Keratinocyte (primary cell): ENCODE results near the gene TAB2. TPM values are rescaled to one million over a fixed set of nuclear protein-coding genes. Genes with fewer than 3 reads are reported as not detected.

ENCODE experiments used
- DNase-seq: peaks from one replicate; pipeline ENCODE4 v3.0.0-alpha.2; 2011; ENCODE audit warnings: low read depth, missing footprints, low spot score
- FAIRE-seq: peaks from 2 replicates; lab custom pipeline; 2011; peaks lifted over from hg19 to GRCh38; lab: Jason Lieb, UNC
- H2AFZ ChIP-seq: 2 replicates; pipeline ENCODE4 v1.6.0; 2012; ENCODE audit warnings: low read length, control low read depth, inconsistent platforms; ENCODE audit not compliant: control insufficient read depth
- H3K27ac ChIP-seq: 2 replicates; pipeline ENCODE4 v1.5.1; 2011; ENCODE audit warnings: low read length; ENCODE audit not compliant: control insufficient read depth, insufficient read depth
- H3K27me3 ChIP-seq: 3 replicates; pipeline ENCODE4 v1.6.0; 2011; ENCODE audit warnings: low read length; ENCODE audit not compliant: control insufficient read depth, insufficient read depth; ENCODE audit errors: extremely low read depth
- H3K36me3 ChIP-seq, 2 experiments: 2 replicates in 1 of 2; 3 replicates in 1 of 2; pipeline ENCODE4 v1.5.1; 2011; ENCODE audit warnings: low read length in 2 of 2, mild to moderate bottlenecking in 1 of 2; ENCODE audit not compliant: control insufficient read depth in 2 of 2, insufficient read depth in 2 of 2; ENCODE audit errors: extremely low read depth in 1 of 2
- H3K4me1 ChIP-seq: 3 replicates; pipeline ENCODE4 v1.5.1; 2011; ENCODE audit warnings: low read length; ENCODE audit not compliant: control insufficient read depth, insufficient read depth; ENCODE audit errors: extremely low read depth
- H3K4me2 ChIP-seq: 3 replicates; pipeline ENCODE4 v1.6.0; 2011; ENCODE audit warnings: low read depth, low read length; ENCODE audit not compliant: control insufficient read depth, insufficient read depth; ENCODE audit errors: extremely low read depth
- H3K4me3 ChIP-seq, 3 experiments: fragments of 200-600 bp in 1 of 3; sonication (generic) in 1 of 3; 2 replicates in 2 of 3; 3 replicates in 1 of 3; pipeline ENCODE4 v1.5.1; 2011 to 2016; ENCODE audit warnings: low read length in 3 of 3, mild to moderate bottlenecking in 3 of 3, control low read depth in 2 of 3, inconsistent platforms in 1 of 3, low read depth in 1 of 3, mixed read lengths in 1 of 3, mixed run types in 1 of 3, moderate library complexity in 1 of 3; ENCODE audit not compliant: control insufficient read depth in 2 of 3, insufficient read depth in 2 of 3; ENCODE audit errors: extremely low read depth in 1 of 3
- H3K79me2 ChIP-seq: 2 replicates; pipeline ENCODE4 v1.6.0; 2012; ENCODE audit warnings: low read length; ENCODE audit not compliant: control insufficient read depth, insufficient read depth
- H3K9ac ChIP-seq: 3 replicates; pipeline ENCODE4 v1.6.0; 2011; ENCODE audit warnings: low read length; ENCODE audit not compliant: control insufficient read depth, insufficient read depth; ENCODE audit errors: extremely low read depth
- H3K9me1 ChIP-seq: 3 replicates; pipeline ENCODE4 v1.6.0; 2011; ENCODE audit warnings: low read length; ENCODE audit not compliant: control insufficient read depth, insufficient read depth; ENCODE audit errors: extremely low read depth
- H3K9me3 ChIP-seq: 2 replicates; pipeline ENCODE4 v1.5.1; 2012; ENCODE audit warnings: low read depth, low read length; ENCODE audit not compliant: control insufficient read depth
- H4K20me1 ChIP-seq: 3 replicates; pipeline ENCODE4 v1.6.0; 2011; ENCODE audit warnings: low read length; ENCODE audit not compliant: control insufficient read depth, insufficient read depth; ENCODE audit errors: extremely low read depth
- CTCF ChIP-seq, 3 experiments: IDR thresholded peaks in 1 of 3; conservative IDR thresholded peaks in 1 of 3; optimal IDR thresholded peaks in 1 of 3; 2 replicates in 2 of 3; 3 replicates in 1 of 3; pipeline versions ENCODE3 to v1.5.1; 2011; ENCODE audit warnings: low read length in 3 of 3, mild to moderate bottlenecking in 3 of 3, moderate library complexity in 2 of 3, control low read depth in 1 of 3, inconsistent platforms in 1 of 3; ENCODE audit not compliant: insufficient read depth in 2 of 3; ENCODE audit errors: extremely low read depth in 1 of 3
- EZH2 ChIP-seq: IDR thresholded peaks from one replicate; pipeline ENCODE4 v1.6.1; 2012; ENCODE audit warnings: inconsistent platforms, mild to moderate bottlenecking, low read length, moderate library complexity
- dilution Hi-C: fragments of 300-500 bp; cut with MboI; formaldehyde crosslinking; loops from one replicate; pipeline ENCODE4 v1.7.0; 2020; ENCODE audit warnings: low sequenced_read_pairs; ENCODE audit not compliant: extremely low pct_ligation_motif_present
- polyA plus RNA-seq, 5 experiments: library from polyadenylated mRNA; depleted of rRNA in 3 of 5; stranded (reverse) in 3 of 5; stranded (forward) in 1 of 5; unstranded in 1 of 5; fragments of >200 nt; gene quantifications; 1 replicate in 1 of 5; 2 replicates in 3 of 5; 3 replicates in 1 of 5; pipeline versions ENCODE4 v1.2.1 to v1.2.3, GENCODE V29; 2011 to 2012; ENCODE audit warnings: missing spikeins in 2 of 5, low read depth in 1 of 5, low replicate concordance in 1 of 5

TAB2 gene
- polyA plus RNA-seq, 1 donor (not counting 4 experiments of a cell fraction or from before 2014, with no cell fraction given), result 47.5 TPM

- dilution Hi-C loops, result no loop called here
- H3K4me1 ChIP-seq, result no peaks in the 10 kb centered on the region
- no peak overlapping the region for H3K27ac ChIP-seq
- no peak overlapping the region for H3K4me2 ChIP-seq
- H3K9me1 ChIP-seq, result no peaks in the 10 kb centered on the region
- no peak overlapping the region for H2AFZ ChIP-seq
- no peak overlapping the region for H3K4me3 ChIP-seq
- H3K9me3 ChIP-seq, result no peaks in the 10 kb centered on the region
- TF ChIP-seq CTCF (optimal IDR thresholded peaks at IDR 0.05 in 1 of 3, IDR thresholded peaks at IDR 0.05 in 1 of 3, conservative IDR thresholded peaks at IDR 0.05 in 1 of 3; ENCODE audit: extremely low read depth in 1 of 3, insufficient read depth in 2 of 3, low read length in 3 of 3) (no peak), EZH2 (no peak)
- FAIRE-seq, result no peak
- no peak for DNase-seq
- H3K27me3 ChIP-seq, result no peaks in the 10 kb centered on the region
- peaks cover 0 to 1% of the 10 kb centered on the region in 2 experiments for H3K36me3 ChIP-seq
- no peaks in the 10 kb centered on the region for H4K20me1 ChIP-seq
- peaks cover 82% of the 10 kb centered on the region for H3K79me2 ChIP-seq
- no peak overlapping the region for H3K9ac ChIP-seq
Observed at GRCh38 chr6:149354009-149354408, 36.5 kb downstream of the TAB2 start.

- H3K27ac ChIP-seq, result no peak overlapping the region
- TF ChIP-seq EZH2 (no peak), CTCF (optimal IDR thresholded peaks at IDR 0.05 in 1 of 3, IDR thresholded peaks at IDR 0.05 in 1 of 3, conservative IDR thresholded peaks at IDR 0.05 in 1 of 3; ENCODE audit: extremely low read depth in 1 of 3, insufficient read depth in 2 of 3, low read length in 3 of 3) (no peak)
- dilution Hi-C loops, result no loop called here
Observed at GRCh38 chr6:149356081-149356750, 38.7 kb downstream of the TAB2 start.

More at GRCh38 chr6:149356081-149356750, 38.7 kb downstream of the TAB2 start:
- no peak for DNase-seq
- H3K9me1 ChIP-seq, result no peaks in the 10 kb centered on the region
- no peak for FAIRE-seq
- no peaks in the 10 kb centered on the region for H4K20me1 ChIP-seq
- H3K4me1 ChIP-seq, result no peaks in the 10 kb centered on the region
- no peak overlapping the region for H3K9ac ChIP-seq
- H3K4me2 ChIP-seq, result no peak overlapping the region
- no peak overlapping the region for H3K4me3 ChIP-seq
- H3K36me3 ChIP-seq, result peaks cover 0 to 1% of the 10 kb centered on the region in 2 experiments
- H2AFZ ChIP-seq, result no peak overlapping the region
- peaks cover 82% of the 10 kb centered on the region for H3K79me2 ChIP-seq
- no peaks in the 10 kb centered on the region for H3K9me3 ChIP-seq
- no peaks in the 10 kb centered on the region for H3K27me3 ChIP-seq
